NCI-H2029 (cell line): ENCODE data around the gene ZNF701.
"Not testable (repeated sequence)": the region's sequence is repeated elsewhere in the genome, so short reads cannot be mapped to it uniquely, and the experiment has no call there.

Experiments
- DNase-seq: peaks from one replicate; lab custom pipeline; 2025; lab: John Stamatoyannopoulos, UW

ZNF701 gene

DNA sequence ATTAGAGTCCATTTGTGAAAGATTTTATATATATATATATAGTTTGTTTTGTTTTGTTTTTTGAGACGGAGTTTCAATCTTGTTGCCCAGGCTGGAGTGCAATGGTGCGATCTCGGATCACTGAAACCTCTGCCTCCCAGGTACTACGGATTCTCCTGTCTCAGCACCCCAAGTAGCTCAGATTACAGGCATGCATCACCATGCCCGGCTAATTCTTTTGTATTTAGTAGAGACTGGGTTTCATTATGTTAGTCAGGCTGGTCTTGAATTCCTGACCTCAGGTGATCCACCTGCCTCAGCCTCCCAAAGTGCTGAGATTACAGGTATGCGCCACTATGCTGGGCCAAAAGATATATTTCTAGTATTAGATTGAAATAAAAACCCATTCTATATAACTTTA lies 4.0 kb upstream of the ZNF701 start:
- no peak for DNase-seq

DNA sequence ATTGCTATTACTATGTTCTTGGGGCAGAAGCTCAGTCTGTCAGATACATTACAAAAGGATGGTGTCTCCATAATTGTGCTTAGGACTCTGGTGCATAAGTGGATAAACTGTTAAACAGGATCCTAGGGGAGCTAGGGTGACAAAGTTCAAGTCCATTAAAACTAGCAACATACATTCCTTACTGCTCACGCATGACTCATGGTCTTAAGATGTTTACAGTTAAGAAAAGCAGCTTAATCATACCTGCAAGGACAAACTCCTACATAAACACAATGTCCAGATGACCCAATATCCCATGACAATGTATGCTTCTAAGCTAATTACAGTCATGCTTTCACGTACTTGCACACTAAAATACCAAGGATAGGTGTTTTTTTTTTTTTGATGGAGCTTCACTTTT lies 3.5 kb upstream of the ZNF701 start:
- no peak for DNase-seq

DNA sequence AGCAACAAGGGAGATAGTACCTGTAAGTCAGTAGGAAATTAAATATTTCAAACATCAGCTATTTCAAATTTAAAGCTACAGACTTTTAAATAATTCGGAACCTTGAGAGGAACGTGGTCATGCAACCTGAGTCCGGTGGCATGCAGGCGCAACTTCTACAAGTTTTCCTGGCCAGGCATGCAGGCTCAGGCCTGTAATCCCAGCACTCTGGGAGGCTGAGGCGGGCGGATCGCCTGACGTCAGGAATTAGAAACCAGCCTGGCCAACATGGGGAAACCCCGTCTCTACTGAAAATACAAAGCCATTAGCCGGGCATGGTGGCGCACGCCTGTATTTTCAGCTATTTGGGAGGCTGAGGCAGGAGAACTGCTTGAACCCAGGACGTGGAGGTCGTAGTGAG lies 2.2 kb upstream of the ZNF701 start:
- DNase-seq = no peak

DNA sequence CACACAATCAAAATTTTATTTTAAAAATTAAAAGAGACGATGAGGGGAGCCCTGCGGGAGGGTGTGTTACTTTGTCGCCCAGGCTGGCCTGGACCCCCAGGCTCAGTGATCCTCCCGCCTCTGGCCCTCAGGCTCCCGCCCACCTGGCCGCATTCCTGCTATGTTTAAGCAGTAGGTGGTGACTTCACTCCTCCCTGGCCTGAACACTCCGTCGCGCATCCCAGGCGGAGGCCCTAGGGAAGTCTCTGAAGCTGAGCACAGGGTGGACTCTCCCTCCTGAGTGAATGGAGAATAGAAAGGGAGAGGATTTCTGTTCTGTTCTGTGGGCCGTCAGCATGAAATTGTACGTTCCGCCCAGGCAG lies 468 bp upstream of the ZNF701 start:
- DNase-seq = not testable (repeated sequence)

DNA sequence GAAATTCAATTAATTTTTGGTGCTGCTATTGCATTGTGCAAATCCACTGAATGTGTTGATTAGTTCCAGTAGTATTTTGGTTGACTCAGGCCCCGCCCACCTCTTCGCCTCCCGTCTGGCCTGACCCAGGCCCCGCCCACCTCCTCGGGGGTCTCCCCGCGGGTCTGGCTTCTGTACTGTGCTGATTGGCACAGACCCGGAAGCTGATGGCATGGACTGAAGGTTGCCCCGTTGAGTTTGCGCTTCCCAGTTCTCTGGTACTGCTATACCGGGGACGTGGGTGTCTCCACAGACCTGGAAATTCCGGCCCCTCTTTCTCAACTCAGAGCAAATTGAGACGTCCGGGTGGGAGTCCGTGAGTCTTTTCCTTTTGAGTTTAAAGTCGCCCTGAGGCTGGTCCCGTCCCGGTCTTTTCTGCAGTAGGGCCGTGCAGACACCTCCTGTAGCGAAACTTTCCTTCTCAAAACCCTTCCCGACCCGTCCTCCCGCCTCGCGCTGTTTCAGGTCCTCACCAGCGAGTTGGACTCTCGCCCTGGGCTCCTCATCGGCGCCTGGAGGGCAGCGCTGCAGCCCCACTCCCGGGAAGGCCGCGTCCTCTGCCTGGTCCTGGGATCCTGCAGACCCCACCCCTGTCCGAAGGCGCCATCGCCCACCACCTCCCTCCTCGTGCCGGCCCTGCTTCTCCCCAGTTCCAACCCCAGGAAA lies 14.8 kb downstream of the ZNF701 start:
- no peak for DNase-seq

DNA sequence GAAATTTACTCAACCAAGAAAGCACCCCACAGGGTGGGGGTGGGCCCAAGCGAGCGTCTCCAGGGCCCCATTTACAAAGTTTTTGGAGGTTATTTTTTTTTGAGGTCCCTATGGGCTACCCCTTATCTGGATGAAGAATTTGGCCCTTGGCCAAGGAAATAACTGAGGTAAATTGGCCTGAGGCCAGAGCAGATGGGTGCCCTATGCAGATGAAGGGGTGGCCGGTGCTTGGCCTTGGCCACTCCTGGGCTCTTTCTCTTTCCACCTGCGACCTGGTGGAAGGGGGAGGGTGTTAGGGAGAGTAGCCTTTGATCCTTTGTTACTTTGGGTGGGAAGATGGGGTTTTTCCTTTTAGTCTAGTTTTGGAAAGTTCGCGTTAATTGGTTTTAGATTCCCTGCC lies 15.5 kb downstream of the ZNF701 start:
- no peak for DNase-seq

DNA sequence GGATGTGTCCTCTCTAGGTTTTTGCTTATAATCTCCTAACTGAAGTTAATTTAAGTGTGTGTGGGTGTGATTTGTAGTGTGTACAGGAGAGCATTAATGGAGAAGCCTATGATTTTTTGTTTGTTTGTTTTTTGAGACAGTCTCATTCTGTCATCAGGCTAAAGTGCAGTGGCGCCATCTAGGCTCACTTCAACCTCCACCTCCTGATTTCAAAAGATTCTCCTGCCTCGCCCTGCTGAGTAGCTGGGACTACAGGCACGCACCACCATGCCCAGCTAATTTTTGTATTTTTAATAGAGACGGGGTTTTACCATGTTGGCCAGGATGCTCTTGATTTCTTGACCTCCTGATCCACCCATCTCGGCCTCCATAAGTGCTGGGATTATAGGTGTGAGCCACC lies 20.6 kb downstream of the ZNF701 start:
- no peak for DNase-seq

DNA sequence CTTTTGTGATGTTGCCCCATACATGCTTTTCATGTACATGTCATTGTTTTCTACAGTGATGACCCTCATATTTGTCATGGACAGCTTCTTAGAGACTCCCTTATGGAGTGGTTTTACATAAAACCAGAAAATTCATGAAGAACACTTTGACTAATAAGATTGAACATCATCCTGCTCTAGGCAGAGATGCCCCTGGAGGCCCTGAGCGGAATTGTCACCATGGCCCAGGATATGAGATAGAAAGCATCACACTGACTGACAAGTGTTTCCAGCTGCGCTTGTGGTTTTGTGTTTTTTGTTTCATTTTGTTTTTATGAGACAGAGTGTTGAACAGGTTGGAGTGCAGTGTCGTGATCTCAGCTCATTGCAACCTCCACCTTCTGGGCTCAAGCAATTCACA lies 22.2 kb downstream of the ZNF701 start:
- DNase-seq = no peak

DNA sequence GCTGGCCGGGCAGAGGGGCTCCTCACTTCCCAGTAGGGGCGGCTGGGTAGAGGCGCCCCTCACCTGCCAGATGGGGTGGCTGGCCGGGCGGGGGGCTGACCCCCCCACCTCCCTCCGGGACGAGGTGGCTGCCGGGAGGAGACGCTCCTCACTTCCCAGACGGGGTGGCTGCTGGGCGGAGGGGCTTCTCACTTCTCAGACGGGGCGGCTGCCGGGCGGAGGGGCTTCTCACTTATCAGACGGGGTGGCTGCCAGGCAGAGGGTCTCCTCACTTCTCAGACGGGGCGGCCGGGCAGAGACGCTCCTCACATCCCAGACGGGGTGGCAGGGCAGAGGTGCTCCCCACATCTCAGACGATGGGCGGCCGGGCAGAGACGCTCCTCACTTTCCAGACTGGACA lies 23.4 kb downstream of the ZNF701 start:
- not testable (repeated sequence) for DNase-seq

DNA sequence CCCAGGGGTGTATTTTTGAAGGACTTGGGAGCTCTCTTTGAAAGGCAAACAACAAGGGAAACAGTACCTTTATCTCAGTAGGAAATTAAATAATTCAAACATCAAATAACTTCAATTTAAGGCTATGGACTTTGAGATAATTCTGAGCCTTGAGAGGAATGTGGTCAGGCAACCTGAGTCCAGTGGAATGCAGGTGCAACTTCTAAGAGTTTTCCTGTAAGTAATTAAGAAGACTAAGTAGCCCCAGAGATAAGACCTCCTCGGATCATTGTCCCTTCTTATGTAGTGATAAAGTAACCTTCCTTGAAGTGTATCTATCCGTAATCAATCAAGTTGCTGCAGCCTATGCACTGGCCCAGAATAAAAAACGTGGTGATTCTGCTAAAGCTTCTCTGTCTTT lies 29.2 kb downstream of the ZNF701 start:
- DNase-seq = no peak

DNA sequence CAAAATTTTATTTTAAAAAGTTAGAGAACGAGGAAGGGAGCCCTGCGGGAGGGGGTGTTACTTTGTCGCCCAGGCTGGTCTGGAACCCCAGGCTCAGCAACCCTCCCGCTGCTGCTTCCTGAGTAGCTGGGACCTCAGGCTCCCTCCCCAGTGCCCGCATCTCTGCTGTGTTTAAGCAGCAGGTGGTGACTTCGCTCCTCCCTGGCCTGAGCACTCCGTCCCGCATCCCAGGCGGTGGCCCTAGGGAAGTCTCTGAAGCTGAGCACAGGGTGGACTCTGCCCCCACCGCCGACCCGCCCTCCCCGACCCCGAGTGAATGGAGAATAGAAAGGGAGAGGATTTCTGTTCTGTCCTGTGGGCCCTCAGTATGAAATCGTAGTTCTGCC lies 30.5 kb downstream of the ZNF701 start:
- no peak for DNase-seq

DNA sequence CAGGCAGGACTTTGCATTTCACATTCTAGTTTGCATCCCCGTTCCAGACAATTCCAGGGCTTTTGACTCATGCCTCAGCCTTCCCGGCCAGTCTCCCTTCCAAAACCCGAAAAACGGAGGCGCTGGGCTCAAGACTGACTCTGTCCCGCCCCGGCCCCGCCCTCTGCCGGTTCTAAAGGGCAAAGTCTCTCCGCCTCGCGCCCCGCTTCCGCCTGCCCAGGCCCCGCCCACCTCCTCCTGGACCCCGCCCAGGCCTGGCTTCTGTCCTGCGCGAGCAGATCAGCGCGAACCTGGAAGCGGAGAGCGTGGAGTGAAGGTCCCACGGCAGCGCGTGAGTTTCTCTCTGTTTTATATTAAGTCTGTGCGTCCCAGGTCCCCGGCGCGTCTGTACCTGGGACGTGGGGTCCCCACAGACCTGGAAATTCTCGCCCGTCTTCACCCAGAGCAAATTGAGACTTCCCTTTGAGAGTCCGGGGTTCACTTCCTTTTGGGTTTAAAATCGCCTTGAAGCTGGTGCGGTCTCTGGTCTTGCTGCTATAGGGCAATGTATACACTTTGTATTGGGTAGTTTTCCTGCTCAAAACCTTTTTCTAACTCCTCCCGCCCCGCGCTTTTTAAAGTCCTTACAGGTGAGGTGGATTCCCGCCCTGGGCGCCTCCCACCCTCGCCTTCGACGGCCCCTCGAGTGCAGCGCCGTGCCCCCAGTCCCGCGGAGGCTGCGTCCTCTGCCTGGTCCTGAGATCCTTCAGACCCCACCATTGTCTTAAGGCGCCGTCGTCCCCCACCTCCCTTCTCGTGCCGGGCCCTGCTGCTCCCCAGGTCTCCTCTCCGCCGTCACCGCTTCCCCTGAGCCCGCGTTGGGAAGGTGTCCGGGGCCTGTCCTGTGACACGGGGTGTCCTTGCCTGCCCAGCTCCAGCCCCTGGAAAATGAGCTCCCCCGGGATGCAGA lies 31.2 kb downstream of the ZNF701 start:
- DNase-seq = peak; percentile 82

DNA sequence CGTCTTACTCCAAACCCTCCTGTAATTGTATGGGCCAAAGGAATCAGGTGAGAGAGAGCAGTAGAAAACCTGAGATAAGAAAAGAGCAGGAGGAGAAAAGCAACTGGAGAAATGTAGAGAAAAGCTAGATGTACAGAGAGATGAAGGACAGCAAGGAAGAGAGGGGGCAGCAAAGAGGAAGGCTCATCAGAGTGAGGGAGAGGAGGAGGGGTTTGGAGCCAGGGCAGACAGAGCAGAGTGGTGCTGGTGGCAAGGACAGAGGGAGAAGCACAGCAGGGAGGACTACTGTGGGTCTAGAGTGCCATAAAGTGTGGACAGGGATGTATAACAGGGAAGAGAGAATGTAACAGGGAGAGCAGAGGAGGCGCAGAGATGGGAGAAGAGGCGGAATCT lies 31.9 kb downstream of the ZNF701 start:
- not testable (repeated sequence) for DNase-seq

DNA sequence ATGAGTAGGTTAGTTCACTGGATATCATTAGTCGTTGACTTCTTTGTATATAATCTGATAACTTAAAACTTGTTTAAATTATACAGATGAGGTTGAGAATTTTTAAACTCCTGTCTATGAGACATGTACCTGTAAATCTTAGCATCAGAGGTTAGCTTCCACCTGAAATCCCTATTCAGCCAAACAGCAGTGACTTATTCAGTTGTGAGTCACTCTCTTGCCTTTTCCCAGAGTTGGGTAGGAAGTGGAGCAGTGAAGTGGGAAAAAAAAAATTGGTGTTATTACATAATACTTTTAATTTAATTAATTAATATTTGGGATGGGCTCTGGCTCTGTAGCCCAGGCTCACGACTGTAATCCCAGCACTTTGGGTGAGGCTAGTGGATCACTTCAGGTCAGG lies 32.9 kb downstream of the ZNF701 start:
- DNase-seq = no peak

DNA sequence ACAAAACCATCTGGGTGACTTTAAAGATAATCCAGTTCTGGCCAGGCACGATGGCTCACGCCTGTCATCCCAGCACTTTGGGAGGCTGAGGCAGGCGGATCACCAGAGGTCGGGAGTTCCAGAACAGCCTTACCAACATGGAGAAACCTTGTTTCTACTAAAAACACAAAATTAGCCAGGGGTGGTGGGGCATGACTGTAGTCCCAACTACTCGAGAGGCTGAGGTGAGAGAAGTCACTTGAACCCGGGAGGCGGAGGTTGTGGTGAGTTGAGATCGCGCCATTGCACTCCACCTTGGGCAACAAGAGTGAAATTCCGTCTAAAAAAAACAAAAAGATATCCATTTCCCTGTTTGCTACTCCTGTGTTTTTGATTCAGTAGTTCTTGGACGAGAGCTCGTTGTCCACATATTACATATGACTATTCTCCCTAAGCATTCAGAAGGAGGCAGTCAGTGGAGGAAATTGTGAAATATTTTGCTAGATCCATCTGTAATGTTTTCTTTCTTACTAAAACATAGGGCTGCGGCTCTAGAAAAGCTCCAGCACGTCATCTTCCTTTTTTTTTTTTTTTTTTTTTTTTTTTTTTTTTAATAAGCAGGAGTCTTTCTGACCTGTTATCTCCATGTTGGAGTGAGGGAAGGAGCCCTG lies 33.6 kb downstream of the ZNF701 start:
- no peak for DNase-seq

DNA sequence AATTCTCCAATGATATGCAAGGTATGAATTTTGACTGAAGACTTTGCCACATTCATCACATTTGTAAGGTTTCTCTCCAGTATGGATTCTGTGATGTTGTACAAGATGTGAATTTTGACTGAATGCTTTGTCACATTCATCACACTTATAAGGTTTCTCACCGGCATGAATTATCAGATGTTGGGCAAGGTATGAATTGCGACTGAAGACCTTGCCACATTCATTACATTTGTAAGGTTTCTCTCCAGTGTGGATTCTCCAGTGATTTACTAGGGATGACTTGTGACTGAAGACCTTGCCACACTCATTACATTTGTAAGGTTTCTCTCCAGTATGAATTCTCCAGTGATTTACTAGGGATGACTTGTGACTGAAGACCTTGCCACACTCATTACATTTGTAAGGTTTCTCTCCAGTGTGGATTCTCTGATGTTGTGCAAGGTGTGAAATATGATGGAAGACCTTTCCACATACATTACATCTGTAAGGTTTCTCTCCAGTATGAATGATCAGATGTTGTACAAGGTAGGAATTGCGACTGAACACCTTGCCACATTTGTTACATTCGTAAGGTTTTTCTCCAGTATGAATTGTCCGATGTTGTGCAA lies 43.3 kb downstream of the ZNF701 start:
- no peak for DNase-seq

DNA sequence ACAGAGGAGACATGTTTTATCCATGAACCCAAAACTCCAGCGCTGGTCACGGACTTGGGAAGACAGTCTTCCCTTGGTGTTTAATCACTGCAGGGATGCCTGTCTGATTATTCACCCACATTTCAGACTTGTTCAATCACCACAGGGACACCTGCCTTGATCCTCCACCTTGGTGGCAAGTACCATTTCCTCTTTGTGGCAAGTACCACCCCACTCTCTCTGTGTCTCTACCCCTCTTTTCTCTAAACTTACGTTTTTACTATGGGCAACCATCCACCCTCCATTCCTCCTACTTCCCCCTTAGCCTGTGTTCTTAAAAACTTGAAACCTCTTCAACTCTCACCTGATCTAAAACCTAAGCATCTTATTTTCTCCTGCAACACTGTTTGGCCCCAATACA lies 51.3 kb downstream of the ZNF701 start:
- DNase-seq = no peak

DNA sequence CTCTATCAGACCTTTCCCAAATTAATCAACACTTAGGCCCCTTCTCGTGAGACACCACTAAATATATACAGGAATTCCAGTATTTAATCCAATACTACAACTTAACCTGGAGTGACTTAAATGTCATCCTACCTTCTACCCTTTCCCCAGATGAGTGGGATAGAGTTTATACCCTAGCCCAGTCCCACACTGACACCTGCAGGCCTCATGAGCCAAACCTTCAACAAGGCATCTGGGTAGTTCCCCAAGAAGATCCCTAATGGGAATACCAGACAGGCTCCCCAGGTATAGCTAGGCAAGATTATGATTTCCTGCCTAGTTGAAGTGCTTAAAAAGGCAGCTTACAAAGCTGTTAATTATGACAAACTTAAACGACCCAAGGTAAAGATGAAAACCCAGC lies 52.2 kb downstream of the ZNF701 start:
- DNase-seq = no peak

DNA sequence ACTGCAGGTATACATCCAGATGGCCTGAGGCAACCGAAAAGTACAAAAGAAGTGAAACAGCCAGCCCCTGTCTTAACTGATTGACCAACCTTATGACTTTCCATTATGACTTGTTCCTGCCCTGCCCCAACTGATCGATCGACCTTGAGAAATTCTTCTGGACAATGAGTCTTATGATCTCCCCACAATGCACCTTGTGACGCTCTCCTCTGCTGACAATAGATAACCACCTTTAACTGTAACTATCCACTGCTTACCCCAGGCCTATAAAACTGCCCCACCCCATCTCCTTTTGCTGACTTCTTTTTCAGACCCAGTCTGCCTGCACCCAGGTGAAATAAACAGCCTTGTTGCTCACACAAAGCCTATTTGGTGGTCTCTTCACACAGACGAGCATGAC lies 56.8 kb downstream of the ZNF701 start:
- no peak for DNase-seq

DNA sequence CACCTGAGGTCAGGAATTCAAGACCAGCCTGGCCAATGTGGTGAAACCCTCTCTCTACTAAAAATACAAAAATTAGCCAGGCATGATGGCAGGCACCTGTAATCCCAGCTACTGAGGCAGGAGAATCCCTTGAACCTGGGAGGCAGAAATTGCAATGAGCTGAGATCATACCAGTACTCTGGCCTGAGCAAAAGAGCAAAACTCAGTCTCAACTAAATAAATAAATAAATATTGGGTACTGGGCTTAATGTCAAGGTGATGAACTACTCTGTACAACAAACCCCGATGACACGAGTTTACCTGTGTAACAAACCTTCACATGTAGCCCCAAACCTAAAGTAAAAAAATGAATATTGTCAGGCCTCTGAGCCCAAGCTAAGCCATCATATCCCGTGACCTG lies 57.4 kb downstream of the ZNF701 start:
- DNase-seq = not testable (repeated sequence)

DNA sequence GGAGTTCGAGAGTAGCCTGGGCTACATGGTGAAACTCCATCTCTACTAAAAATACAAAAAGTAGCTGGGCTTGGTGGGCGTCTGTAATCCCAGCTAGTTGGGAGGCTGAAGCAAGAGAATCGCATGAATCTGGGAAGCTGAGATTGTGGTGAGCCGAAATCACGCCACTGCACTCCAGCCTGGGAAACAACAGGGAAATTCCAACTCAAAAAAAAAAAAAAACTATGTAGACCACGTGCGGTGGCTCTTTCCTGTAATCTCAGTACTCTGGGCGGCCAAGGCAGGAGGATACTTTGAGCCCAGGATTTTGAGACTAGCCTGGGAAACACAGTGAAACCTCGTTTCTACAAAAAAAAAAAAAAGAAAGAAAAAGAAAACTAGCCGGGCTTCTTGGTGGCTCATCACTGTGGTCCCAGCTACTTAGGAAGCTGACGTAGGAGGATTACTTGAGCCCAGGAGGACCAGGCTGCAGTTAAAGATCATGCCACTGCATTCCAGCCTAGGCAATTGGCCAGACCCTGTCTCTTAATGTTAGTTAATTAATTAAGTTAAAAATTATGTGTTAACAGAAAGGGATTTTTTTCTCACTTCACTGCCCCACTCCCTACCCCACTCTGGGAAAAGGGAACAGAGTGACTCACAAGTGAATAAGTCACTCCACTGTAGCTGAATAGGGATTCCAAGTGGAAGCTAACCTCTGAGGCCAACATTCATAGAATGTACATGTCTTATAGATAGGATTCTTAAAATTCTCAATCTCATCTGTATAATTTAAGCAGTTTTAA lies 65.9 kb downstream of the ZNF701 start:
- no peak for DNase-seq
